Adrenal gland (tissue), 12 donors: ENCODE results near the gene GSTA1. TPM values are rescaled to one million over a fixed set of nuclear protein-coding genes. Genes with fewer than 3 reads are reported as not detected.
"Not testable (repeated sequence)": the region's sequence is repeated elsewhere in the genome, so short reads cannot be mapped to it uniquely, and the experiment has no call there.

Source experiments
- DNase-seq, 7 donors: peaks; one replicate each; pipeline ENCODE4 v3.0.0-alpha.2; 2019 to 2020
- H3K27ac ChIP-seq, 5 donors: fragments of 200-600 bp; sonication (generic) in 4 of 5; 1 replicate in 3 of 5; 2 replicates in 2 of 5; pipeline versions ENCODE4 v1.5.1 to v1.8.0; 2016 to 2020; ENCODE audit warnings: mild to moderate bottlenecking in 1 of 5
- H3K27me3 ChIP-seq: fragments of 200-600 bp; 2 replicates; pipeline ENCODE4 v1.8.0; 2021
- H3K36me3 ChIP-seq, 2 donors: fragments of 200-600 bp; replicated peaks in 1 of 2; 1 replicate in 1 of 2; 2 replicates in 1 of 2; pipeline versions ENCODE4 v1.5.1 to v1.8.0; 2018 to 2022
- H3K4me1 ChIP-seq, 2 donors: fragments of 200-600 bp; replicated peaks in 1 of 2; 1 replicate in 1 of 2; 2 replicates in 1 of 2; pipeline versions ENCODE4 v1.5.1 to v1.8.0; 2018 to 2021
- H3K4me3 ChIP-seq, 4 donors: fragments of 200-600 bp; sonication (generic) in 3 of 4; one replicate each; pipeline ENCODE4 v1.5.1; 2016 to 2018
- H3K9me3 ChIP-seq, 3 donors: fragments of 200-600 bp; sonication (generic) in 1 of 3; replicated peaks in 1 of 3; 1 replicate in 2 of 3; 2 replicates in 1 of 3; pipeline versions ENCODE4 v1.5.1 to v1.8.0; 2016 to 2021
- POLR2A ChIP-seq, 2 donors: fragments of 450-650 bp; IDR thresholded peaks; one replicate each; pipeline ENCODE4 v1.6.1; 2017; ENCODE audit warnings: antibody characterized with exemption in 2 of 2, mild to moderate bottlenecking in 2 of 2, moderate library complexity in 1 of 2
- WGBS, 4 donors: extraction: QIAGEN DNeasy Blood & Tissue Kit in 2 of 4; methylation state at CpG; one replicate each; pipeline versions ENCODE4 v1.1.5 to v1.1.7; 2013 to 2017; 5-methylcytosine and 5-hydroxymethylcytosine counted together
- intact Hi-C, 2 donors: fragments of 100-400 bp; cut with DNase I; formaldehyde crosslinking; loops; one replicate each; pipeline versions ENCODE4 v1.14.1 to v1.15.0; 2022 to 2023
- polyA plus RNA-seq, 3 donors: library from polyadenylated mRNA; stranded (reverse); fragments of 200-250 nt in 2 of 3; fragments of 350-450 nt in 1 of 3; fragmentation: Illumina TruSeq in 1 of 3; extraction: RNeasy Lipid Tissue Mini Kit (QIAGEN cat#74804) in 1 of 3; gene quantifications; one replicate each; pipeline ENCODE4 v1.2.3, GENCODE V29; 2013 to 2014
- total RNA-seq, 9 donors: library from RNA; depleted of rRNA in 4 of 9; stranded (reverse); fragments of >200 nt in 4 of 9; fragments of 120-200 nt in 1 of 9; fragmentation: NEBNext Ultra II Directional in 1 of 9; extraction: Animal tissue kit (Norgen Biotek cat#: 25700) in 1 of 9; gene quantifications; one replicate each; pipeline versions ENCODE4 v1.1.0 to v1.2.4, GENCODE V29; 2013 to 2023
- TF ChIP-seq, protein P1 (sequence below), 6 experiments: fragments of 450-650 bp in 4 of 6; fragments of 200-600 bp in 2 of 6; sonication (generic) in 1 of 6; IDR thresholded peaks; 1 replicate in 5 of 6; 2 replicates in 1 of 6; pipeline versions ENCODE4 v1.5.1 to v1.8.0; 2016 to 2021; ENCODE audit warnings: antibody characterized with exemption in 6 of 6, mild to moderate bottlenecking in 2 of 6, moderate library complexity in 1 of 6
- donor health status: healthy with polysubstance abuse.
- donor health status: Bipolar disorder and iron deficiency.
- donor health status: DM: yes; HTN: yes; CAD: no.
- donor health status: DM: no; HTN: no; CAD: no.
- donor health status: DM: no; HTN: no; CAD: no.
- donor health status: DM: yes; HTN: yes; CAD: no.

Gene GSTA1
- total and polyA plus RNA-seq, 12 donors = 118 to 5,177 (median 860) TPM

GRCh38 chr6:52779237-52779636 lies 24.4 kb downstream of the GSTA1 start:
- DNase-seq = no peak
- WGBS, 4 donors = 68 to 89% (median 78%) methylated on average over 1 of the region's 1 CpG
- TF ChIP-seq POLR2A (IDR thresholded peaks at IDR 0.05) = no peak
- TF ChIP-seq, protein P1, sequence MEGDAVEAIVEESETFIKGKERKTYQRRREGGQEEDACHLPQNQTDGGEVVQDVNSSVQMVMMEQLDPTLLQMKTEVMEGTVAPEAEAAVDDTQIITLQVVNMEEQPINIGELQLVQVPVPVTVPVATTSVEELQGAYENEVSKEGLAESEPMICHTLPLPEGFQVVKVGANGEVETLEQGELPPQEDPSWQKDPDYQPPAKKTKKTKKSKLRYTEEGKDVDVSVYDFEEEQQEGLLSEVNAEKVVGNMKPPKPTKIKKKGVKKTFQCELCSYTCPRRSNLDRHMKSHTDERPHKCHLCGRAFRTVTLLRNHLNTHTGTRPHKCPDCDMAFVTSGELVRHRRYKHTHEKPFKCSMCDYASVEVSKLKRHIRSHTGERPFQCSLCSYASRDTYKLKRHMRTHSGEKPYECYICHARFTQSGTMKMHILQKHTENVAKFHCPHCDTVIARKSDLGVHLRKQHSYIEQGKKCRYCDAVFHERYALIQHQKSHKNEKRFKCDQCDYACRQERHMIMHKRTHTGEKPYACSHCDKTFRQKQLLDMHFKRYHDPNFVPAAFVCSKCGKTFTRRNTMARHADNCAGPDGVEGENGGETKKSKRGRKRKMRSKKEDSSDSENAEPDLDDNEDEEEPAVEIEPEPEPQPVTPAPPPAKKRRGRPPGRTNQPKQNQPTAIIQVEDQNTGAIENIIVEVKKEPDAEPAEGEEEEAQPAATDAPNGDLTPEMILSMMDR (IDR thresholded peaks at IDR 0.05) = no peak
- intact Hi-C loops = no loop called here
- Histone ChIP-seq H3K4me1 (no peaks in the 10 kb centered on the region), H3K27ac (no peak overlapping the region), H3K4me3 (no peak overlapping the region), H3K36me3 (no peaks in the 10 kb centered on the region), H3K9me3 (no peaks in the 10 kb centered on the region), H3K27me3 (no peaks in the 10 kb centered on the region)

DNA sequence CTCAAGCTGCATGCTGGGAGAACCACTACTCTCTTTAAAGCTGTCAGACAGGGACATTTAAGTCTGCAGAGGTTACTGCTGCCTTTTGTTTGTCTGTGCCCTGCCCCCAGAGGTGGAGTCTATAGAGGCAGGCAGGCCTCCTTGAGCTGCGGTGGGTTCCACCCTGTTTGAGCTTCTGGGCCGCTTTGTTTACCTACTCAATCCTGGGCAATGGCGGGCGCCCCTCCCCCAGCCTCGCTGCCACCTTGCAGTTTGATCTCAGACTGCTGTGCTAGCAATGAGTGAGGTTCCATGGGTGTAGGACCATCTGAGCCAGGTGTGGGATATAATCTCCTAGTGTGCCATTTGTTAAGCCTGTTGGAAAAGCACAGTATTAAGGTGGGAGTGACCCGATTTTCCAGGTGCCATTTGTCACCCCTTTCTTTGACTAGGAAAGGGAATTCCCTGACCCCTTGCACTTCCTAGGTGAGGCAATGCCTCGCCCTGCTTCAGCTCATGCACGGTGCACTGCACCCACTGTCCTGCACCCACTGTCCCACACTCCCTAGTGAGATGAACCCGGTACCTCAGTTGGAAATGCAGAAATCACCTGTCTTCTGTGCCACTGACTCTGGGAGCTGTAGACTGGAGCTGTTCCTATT lies 26.8 kb downstream of the GSTA1 start:
- H3K27me3 ChIP-seq, DNase-seq, H3K4me3 ChIP-seq, intact Hi-C loops, H3K4me1 ChIP-seq, H3K9me3 ChIP-seq, H3K36me3 ChIP-seq, H3K27ac ChIP-seq: not testable (repeated sequence)
- WGBS, 4 donors = 89 to 99% (median 92%) methylated on average over 3 to 9 of the region's 9 CpGs

GRCh38 chr6:52769399-52769798 lies 34.2 kb downstream of the GSTA1 start:
- H3K27ac ChIP-seq, H3K27me3 ChIP-seq, DNase-seq, intact Hi-C loops, H3K36me3 ChIP-seq, H3K4me1 ChIP-seq, H3K4me3 ChIP-seq, H3K9me3 ChIP-seq: not testable (repeated sequence)
- 84 to 88% (median 86%) methylated on average over 4 of the region's 4 CpGs for WGBS, 4 donors

GRCh38 chr6:52767658-52768057 lies 36.0 kb downstream of the GSTA1 start:
- H3K27me3 ChIP-seq, intact Hi-C loops, H3K9me3 ChIP-seq, H3K4me1 ChIP-seq, H3K36me3 ChIP-seq, DNase-seq, H3K4me3 ChIP-seq, H3K27ac ChIP-seq: not testable (repeated sequence)

DNA sequence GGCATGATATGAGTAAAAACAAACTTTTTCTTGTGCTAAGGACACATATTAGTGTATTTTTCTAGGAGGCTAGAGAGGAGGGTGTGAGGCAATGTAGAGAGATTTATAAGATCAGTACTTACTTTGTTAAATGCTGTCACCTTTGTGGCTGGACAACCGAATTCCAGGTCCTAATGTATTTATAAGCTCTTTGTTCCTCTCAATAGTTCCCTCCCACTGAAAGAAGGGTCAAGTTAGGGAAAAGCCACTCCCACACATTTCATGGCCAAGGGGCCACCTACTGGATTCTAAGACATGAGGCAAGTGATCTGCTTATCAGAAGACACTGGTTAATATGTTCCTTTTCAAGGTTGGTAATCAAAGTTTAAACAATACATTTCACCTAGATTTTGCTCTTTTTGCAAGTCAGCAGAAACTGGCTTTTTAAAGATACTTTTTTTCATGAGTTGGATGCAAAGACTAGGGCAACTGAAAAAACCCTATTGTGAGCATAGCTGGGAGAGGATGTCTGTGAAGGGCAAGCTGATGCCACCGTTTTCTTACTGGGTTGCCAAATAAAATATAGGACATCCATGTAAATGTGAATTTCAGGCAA lies 40.2 kb downstream of the GSTA1 start, which contains the start of gene GSTA2:
GSTA2 (minus strand) TSS at position 154 of the 595 bp plus-strand sequence. CDS start 5,528 bp downstream, outside the sequence.
- H3K27ac ChIP-seq, intact Hi-C loops, H3K4me1 ChIP-seq, H3K9me3 ChIP-seq, DNase-seq, H3K4me3 ChIP-seq, H3K27me3 ChIP-seq, H3K36me3 ChIP-seq: not testable (repeated sequence)
- WGBS, 4 donors = 50 to 66% (median 58%) methylated on average over 2 of the region's 2 CpGs

DNA sequence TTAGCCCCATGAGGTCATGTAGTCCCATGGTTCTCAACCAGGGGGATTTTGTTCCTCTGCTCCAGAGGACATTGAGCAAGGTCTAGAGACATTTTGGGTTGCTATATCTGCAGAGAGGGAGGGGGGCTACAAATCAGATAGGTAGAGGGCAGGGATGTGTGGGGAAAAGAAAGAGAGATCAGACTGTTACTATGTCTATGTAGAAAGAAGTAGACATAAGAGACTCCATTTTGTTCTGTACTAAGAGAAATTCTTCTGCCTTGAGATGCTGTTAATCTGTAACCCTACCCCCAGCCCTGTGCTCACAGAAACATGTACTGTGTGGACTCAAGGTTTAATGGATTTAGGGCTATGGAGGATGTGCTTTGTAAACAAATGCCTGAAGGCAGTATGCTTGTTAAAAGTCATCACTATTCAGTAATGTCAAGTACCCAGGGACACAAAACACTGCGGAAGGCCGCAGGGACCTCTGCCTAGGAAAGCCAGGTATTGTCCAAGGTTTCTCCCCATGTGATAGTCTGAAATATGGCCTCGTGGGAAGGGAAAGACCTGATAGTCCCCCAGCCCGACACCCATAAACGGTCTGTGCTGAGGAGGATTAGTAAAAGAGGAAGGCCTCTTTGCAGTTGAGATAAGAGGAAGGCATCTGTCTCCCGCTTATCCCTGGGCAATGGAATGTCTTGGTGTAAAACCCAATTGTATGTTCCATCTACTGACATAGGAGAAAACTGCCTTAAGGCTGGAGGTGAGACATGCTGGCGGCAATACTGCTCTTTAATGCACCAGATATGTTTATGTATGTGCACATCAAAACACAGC lies 41.7 kb downstream of the GSTA1 start:
- H3K9me3 ChIP-seq, intact Hi-C loops, H3K4me1 ChIP-seq, H3K27me3 ChIP-seq, DNase-seq, H3K36me3 ChIP-seq, H3K4me3 ChIP-seq, H3K27ac ChIP-seq: not testable (repeated sequence)
- WGBS, 4 donors = 73 to 91% (median 80%) methylated on average over 5 to 7 of the region's 7 CpGs
